Stomach (tissue), 9 donors: ENCODE results near the gene BAIAP2L1. TPM values are rescaled to one million over a fixed set of nuclear protein-coding genes. Genes with fewer than 3 reads are reported as not detected.

Experiments
- DNase-seq, 2 donors: peaks; one replicate each; pipeline versions ENCODE4 v3.0.0 to v3.0.0-alpha.2; 2013 to 2019
- H3K27ac ChIP-seq, 5 donors: fragments of 200-600 bp in 4 of 5; sonication (generic) in 4 of 5; one replicate each; pipeline ENCODE4 v1.5.1; 2013 to 2019; ENCODE audit warnings: mild to moderate bottlenecking in 1 of 5, moderate library complexity in 1 of 5
- H3K27me3 ChIP-seq, 3 donors: fragments of 200-600 bp; sonication (generic); one replicate each; pipeline ENCODE4 v1.5.1; 2017 to 2019; ENCODE audit warnings: mixed run types in 1 of 3
- H3K36me3 ChIP-seq, 4 donors: fragments of 200-600 bp; sonication (generic); 1 replicate in 3 of 4; 2 replicates in 1 of 4; pipeline ENCODE4 v1.5.1; 2016 to 2019
- H3K4me1 ChIP-seq, 4 donors: fragments of 200-600 bp; sonication (generic); one replicate each; pipeline ENCODE4 v1.5.1; 2016 to 2019
- H3K4me3 ChIP-seq, 4 donors: fragments of 200-600 bp; sonication (generic) in 3 of 4; one replicate each; pipeline ENCODE4 v1.5.1; 2016 to 2019; ENCODE audit warnings: mild to moderate bottlenecking in 1 of 4
- H3K9me3 ChIP-seq, 4 donors: fragments of 200-600 bp; sonication (generic); one replicate each; pipeline ENCODE4 v1.5.1; 2016 to 2019
- CTCF ChIP-seq, 7 experiments: fragments of 450-650 bp in 4 of 7; fragments of 200-600 bp in 3 of 7; sonication (generic) in 3 of 7; IDR thresholded peaks; one replicate each; pipeline ENCODE4 v1.5.1; 2016 to 2019; ENCODE audit warnings: antibody characterized with exemption in 7 of 7, control low read depth in 2 of 7, mild to moderate bottlenecking in 1 of 7
- EP300 ChIP-seq: sonication (generic); formaldehyde crosslinking; IDR thresholded peaks from one replicate; pipeline ENCODE4 v1.6.1; 2017; ENCODE audit warnings: antibody characterized with exemption
- POLR2A ChIP-seq, 4 donors: fragments of 450-650 bp; IDR thresholded peaks; one replicate each; pipeline ENCODE4 v1.6.1; 2016; ENCODE audit warnings: antibody characterized with exemption in 4 of 4, control low read depth in 2 of 4, mild to moderate bottlenecking in 1 of 4, moderate library complexity in 1 of 4
- POLR2AphosphoS5 ChIP-seq, 3 donors: sonication (generic); formaldehyde crosslinking; IDR thresholded peaks; one replicate each; pipeline ENCODE4 v1.6.1; 2016; ENCODE audit warnings: antibody characterized with exemption in 3 of 3
- WGBS, 5 donors: extraction: QIAGEN DNeasy Blood & Tissue Kit in 3 of 5; methylation state at CpG; one replicate each; pipeline versions ENCODE4 v1.1.5 to v1.1.7; 2013 to 2018; 5-methylcytosine and 5-hydroxymethylcytosine counted together
- intact Hi-C: fragments of 100-400 bp; cut with DNase I; formaldehyde crosslinking; loops from one replicate; pipeline ENCODE4 v1.15.1; 2023; ENCODE audit warnings: low total_unique reads
- polyA plus RNA-seq, 3 donors: library from polyadenylated mRNA; stranded (reverse); fragments of 200-250 nt; gene quantifications; one replicate each; pipeline ENCODE4 v1.2.3, GENCODE V29; 2013
- total RNA-seq, 5 donors: library from RNA; depleted of rRNA; stranded (reverse); fragments of >200 nt; gene quantifications; one replicate each; pipeline versions ENCODE4 v1.1.0 to v1.2.3, GENCODE V29; 2014 to 2016
- donor health status: healthy with polysubstance abuse.
- donor health status: Bipolar disorder and iron deficiency.
- donor health status: healthy.

Gene BAIAP2L1
- total and polyA plus RNA-seq, 8 donors, result 20.6 to 78.2 (median 50.0) TPM

- Histone ChIP-seq H3K4me3 (no peak overlapping the region), H3K27ac (no peak overlapping the region), H3K36me3 (peaks cover 0 to 51% (median 41%) of the 10 kb centered on the region in 4 donors), H3K27me3 (no peaks in the 10 kb centered on the region), H3K9me3 (no peaks in the 10 kb centered on the region), H3K4me1 (peaks cover 7 to 35% (median 13%) of the 10 kb centered on the region in 4 donors)
- intact Hi-C loops, result no loop called here
- TF ChIP-seq EP300 (no peak), CTCF (IDR thresholded peaks at IDR 0.05) (no peak), POLR2A (IDR thresholded peaks at IDR 0.05) (no peak), POLR2AphosphoS5 (IDR thresholded peaks at IDR 0.05) (no peak)
- no peak for DNase-seq
- 77 to 95% (median 90%) methylated on average over 6 of the region's 6 CpGs for WGBS, 5 donors
Measured at GRCh38 chr7:98257701-98258100, 143.2 kb downstream of the BAIAP2L1 start.

DNA sequence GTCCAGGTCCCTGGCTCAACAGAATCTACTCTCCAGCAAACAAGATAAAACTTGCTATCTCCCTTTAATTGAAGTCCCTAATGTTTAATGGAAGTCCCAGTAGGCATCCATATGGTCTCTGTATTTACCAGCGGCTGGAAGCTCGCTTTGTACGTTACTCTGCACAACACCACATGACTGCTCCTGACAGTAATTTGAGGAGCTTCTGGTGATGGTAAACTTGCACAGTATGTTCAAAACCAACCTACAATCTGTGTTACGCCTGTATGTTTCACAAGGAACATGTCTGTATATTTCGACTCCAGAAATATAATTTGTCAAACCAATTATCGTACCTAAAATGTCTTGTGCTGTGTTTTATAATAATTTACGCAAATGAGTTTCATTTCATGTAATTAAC lies 144.5 kb downstream of the BAIAP2L1 start:
- H3K36me3 ChIP-seq, result peaks cover 0 to 44% (median 37%) of the 10 kb centered on the region in 4 donors
- intact Hi-C loops, result no loop called here
- 84 to 95% (median 87%) methylated on average over 7 of the region's 7 CpGs for WGBS, 5 donors
- H3K4me1 ChIP-seq, result peaks cover 11 to 41% (median 19%) of the 10 kb centered on the region in 4 donors
- DNase-seq, result no peak
- H3K9me3 ChIP-seq, result no peaks in the 10 kb centered on the region
- TF ChIP-seq POLR2AphosphoS5 (IDR thresholded peaks at IDR 0.05) (no peak), CTCF (IDR thresholded peaks at IDR 0.05) (no peak)
- no peak overlapping the region for H3K27ac ChIP-seq
- H3K27me3 ChIP-seq, result no peaks in the 10 kb centered on the region
- no peak overlapping the region for H3K4me3 ChIP-seq

DNA sequence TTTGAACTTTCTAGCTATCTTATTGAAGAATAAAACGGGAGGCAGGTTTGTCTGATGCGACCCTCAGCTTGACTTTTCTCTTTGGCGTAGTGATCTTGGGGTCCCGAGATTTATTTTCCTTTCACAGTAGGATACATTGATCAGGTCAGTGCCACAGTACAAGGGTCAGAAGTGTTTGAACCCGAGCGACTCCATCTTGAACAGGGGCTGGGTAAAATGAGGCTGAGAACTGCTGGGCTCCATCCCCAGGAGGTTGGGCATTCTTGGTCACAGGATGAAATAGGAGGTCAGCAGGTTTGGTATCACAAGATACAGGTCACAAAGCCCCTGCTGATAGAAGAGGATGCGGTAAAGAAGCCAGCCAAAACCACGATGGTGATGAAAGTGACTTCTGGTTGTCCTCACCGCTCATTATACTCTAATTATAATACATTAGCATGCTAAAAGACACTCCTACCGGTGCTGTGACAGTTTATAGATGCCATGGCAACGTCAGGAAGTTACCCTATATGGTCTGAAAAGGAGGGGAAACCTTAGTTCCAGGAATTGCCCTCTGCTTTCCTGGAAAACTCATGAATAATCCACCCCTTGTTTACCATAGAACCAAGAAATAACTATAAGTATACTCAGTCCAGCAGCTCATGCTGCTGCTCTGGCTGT lies 145.8 kb downstream of the BAIAP2L1 start:
- DNase-seq, result no peak
- Histone ChIP-seq H3K36me3 (peaks cover 0 to 32% (median 27%) of the 10 kb centered on the region in 4 donors), H3K27me3 (no peaks in the 10 kb centered on the region), H3K27ac (no peak overlapping the region), H3K9me3 (no peaks in the 10 kb centered on the region), H3K4me3 (no peak overlapping the region), H3K4me1 (peaks cover 25 to 55% (median 33%) of the 10 kb centered on the region in 4 donors)
- WGBS, 5 donors, result 74 to 84% (median 82%) methylated on average over 11 of the region's 11 CpGs
- TF ChIP-seq POLR2AphosphoS5 (IDR thresholded peaks at IDR 0.05) (no peak), EP300 (no peak), POLR2A (IDR thresholded peaks at IDR 0.05) (no peak), CTCF (IDR thresholded peaks at IDR 0.05) (no peak)
- intact Hi-C loops, result no loop called here

- whole genome bisulfite sequencing, 5 donors, result 48 to 86% (median 75%) methylated on average over 4 of the region's 4 CpGs
- Histone ChIP-seq H3K27me3 (no peaks in the 10 kb centered on the region), H3K27ac (no peak overlapping the region), H3K4me3 (no peak overlapping the region), H3K9me3 (no peaks in the 10 kb centered on the region), H3K4me1 (peaks cover 28 to 60% (median 36%) of the 10 kb centered on the region in 4 donors), H3K36me3 (peaks cover 0 to 32% (median 27%) of the 10 kb centered on the region in 4 donors)
- intact Hi-C loops, result no loop called here
- DNase-seq, result no peak
- TF ChIP-seq CTCF (IDR thresholded peaks at IDR 0.05) (no peak), POLR2AphosphoS5 (IDR thresholded peaks at IDR 0.05) (no peak), EP300 (no peak), POLR2A (IDR thresholded peaks at IDR 0.05) (no peak)
Measured at GRCh38 chr7:98254516-98254915, 146.4 kb downstream of the BAIAP2L1 start.
